PFSK-1 (cell line): ENCODE data around the gene MVK.

Source experiments
- POLR2AphosphoS5 ChIP-seq: IDR thresholded peaks from 2 replicates; pipeline ENCODE4 v1.6.1; 2012; ENCODE audit warnings: low read depth, mild to moderate bottlenecking, control low read depth, low read length, moderate library complexity
- SIN3A ChIP-seq: IDR thresholded peaks from 2 replicates; pipeline ENCODE4 v1.6.1; 2012; ENCODE audit warnings: mild to moderate bottlenecking, low read length, moderate library complexity, borderline replicate concordance; ENCODE audit not compliant: insufficient read depth

GRCh38 chr12:109586385-109587296, 13.0 kb downstream of the MVK start:
- no peak for TF ChIP-seq SIN3A
- TF ChIP-seq POLR2AphosphoS5: no peak
